ENCODE data around the gene ZNHIT3.

ZNHIT3 gene

DNA sequence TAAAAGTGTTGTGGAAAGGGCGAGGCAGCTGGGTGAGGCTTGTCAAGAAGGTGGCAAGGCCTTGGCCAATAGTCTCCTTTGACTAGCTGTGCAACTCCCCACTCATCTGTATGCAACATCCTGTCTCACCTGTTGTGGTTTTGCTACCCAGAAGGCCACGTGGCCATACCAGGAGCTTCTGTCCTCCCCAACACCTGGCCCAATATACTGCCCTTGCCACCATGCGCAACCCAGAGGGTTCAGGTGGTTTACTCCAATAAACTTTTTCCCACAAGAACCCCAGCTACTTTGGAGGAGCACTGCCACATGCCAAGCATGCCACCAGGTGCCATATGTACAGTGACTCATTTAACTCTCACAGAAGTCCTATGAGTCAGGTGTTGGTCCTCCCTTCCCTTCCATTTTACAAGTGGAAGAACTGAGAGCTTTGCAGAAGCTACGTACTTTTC, 38.0 kb downstream of the ZNHIT3 start:
- TF ChIP-seq, protein P1, sequence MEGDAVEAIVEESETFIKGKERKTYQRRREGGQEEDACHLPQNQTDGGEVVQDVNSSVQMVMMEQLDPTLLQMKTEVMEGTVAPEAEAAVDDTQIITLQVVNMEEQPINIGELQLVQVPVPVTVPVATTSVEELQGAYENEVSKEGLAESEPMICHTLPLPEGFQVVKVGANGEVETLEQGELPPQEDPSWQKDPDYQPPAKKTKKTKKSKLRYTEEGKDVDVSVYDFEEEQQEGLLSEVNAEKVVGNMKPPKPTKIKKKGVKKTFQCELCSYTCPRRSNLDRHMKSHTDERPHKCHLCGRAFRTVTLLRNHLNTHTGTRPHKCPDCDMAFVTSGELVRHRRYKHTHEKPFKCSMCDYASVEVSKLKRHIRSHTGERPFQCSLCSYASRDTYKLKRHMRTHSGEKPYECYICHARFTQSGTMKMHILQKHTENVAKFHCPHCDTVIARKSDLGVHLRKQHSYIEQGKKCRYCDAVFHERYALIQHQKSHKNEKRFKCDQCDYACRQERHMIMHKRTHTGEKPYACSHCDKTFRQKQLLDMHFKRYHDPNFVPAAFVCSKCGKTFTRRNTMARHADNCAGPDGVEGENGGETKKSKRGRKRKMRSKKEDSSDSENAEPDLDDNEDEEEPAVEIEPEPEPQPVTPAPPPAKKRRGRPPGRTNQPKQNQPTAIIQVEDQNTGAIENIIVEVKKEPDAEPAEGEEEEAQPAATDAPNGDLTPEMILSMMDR (conservative IDR thresholded peaks at IDR 0.05; ENCODE audit: low read depth) = no peak
- ChIA-PET CTCF (no interaction called here), POLR2A (ENCODE audit: low non-redundant PET) (no interaction called here)
- peak overlapping the region; percentile 22; the same call in 1 of the 2 replicates for H3K27ac ChIP-seq
- DNase-seq (ENCODE audit: low spot score) = peak; percentile 34

DNA sequence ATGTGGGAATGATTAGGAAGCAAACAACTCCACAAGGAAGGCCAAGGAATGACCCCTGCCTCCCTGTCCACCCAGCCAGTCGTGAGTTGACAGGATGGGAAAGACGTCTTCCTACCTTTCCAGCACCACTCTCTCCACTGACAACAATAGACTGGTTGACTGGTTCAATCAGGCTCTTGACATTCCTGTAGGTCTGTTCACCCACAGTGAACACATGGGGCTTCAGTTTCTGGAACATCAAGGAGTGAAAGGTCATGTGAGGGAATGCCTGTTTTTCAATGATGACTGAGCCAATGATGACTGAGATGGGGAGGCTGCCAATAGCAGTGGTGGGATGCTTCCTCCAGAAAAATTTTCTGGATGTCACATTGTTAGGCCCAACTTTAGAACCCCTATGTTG, 38.6 kb downstream of the ZNHIT3 start:
- ChIA-PET CTCF (no interaction called here), POLR2A (ENCODE audit: low non-redundant PET) (no interaction called here)
- no peak overlapping the region for H3K27ac ChIP-seq
- DNase-seq (ENCODE audit: low spot score) = no peak
- TF ChIP-seq, protein P1 (conservative IDR thresholded peaks at IDR 0.05; ENCODE audit: low read depth) = no peak

DNA sequence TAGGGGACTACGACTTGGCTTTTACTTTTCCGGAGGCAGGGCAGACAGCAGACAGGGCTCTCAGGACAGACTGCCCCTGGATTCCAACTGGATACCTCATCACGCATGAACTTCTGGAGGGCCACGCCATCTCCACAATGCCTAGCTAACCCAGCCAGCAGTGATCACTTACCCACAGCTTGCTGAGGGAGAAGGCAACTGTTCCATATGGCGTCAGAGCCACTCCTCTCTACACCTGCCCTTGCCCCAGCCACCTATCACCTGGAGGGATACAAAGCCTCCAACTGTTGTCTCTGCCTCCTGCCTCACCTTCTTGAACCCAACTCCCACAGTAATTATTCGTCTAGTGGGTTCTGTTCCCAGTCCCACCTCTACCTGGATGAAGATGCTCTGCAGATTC, 39.4 kb downstream of the ZNHIT3 start:
- CTCF ChIA-PET = no interaction called here
- POLR2A ChIA-PET (ENCODE audit: low non-redundant PET) = no interaction called here
- DNase-seq (ENCODE audit: low spot score) = no peak
- H3K27ac ChIP-seq = no peak overlapping the region
- TF ChIP-seq, protein P1 (conservative IDR thresholded peaks at IDR 0.05; ENCODE audit: low read depth) = no peak

DNA sequence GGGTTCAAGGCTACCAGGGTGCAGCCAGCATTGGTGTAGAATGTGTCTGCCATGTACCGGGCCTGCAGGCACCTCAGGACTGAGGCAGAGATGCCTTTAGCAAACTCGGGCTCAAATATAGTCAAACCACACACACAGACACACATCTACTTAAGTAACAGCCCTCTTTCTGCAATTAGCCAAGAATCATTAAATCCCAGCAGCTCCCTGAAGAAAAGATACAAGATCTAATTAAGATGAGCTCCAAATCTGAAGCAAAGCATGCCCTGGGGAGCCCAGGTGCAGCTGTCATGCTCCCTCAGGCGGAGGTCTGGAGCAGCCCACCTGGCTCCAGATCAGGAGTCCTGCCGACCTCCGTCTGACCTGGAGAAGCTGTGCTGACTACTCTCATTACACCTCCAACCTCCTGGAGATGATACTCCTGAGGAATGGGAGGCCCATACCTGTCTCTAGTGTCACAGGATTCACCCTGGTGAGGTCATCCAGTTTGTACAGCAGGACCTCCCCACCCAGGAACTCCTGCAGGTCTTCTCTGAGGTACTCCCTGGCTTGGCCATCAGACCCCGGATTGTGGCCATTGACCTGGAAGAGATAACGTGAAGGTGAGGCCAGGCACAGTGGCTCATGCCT, 41.3 kb downstream of the ZNHIT3 start:
- ChIA-PET POLR2A (ENCODE audit: low non-redundant PET) (interaction anchor here (0.8 kb wide), 1 partner anchor 13 kb away, joined by 3 read pairs; no protein-coding TSS in a partner anchor), CTCF (no interaction called here)
- TF ChIP-seq, protein P1 (conservative IDR thresholded peaks at IDR 0.05; ENCODE audit: low read depth) = no peak
- no peak for DNase-seq (ENCODE audit: low spot score)
- H3K27ac ChIP-seq = no peak overlapping the region

DNA sequence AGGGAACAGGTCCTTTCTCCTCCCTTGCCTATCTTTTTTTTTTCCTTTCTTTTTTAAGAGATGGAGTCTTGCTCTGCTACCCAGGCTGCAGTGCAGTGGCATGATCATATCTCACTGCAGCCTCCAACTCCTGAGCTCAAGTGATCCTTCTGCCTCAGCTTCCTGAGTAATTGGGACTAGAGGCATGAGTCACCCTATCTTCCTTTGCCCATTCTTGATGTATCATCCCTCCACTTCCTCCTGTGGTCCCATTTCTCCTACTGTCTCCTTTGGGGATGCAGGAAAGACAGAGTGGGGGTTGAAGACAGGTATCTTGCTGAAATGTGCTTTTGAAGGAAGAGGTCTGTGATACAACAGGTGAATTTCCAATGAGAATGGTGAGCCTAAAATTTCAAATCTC, 42.6 kb downstream of the ZNHIT3 start:
- no peak overlapping the region for H3K27ac ChIP-seq
- TF ChIP-seq, protein P1 (conservative IDR thresholded peaks at IDR 0.05; ENCODE audit: low read depth) = no peak
- DNase-seq (ENCODE audit: low spot score) = no peak
- CTCF ChIA-PET = interaction anchor here (0.6 kb wide), 1 partner anchor 9 kb away, joined by 3 read pairs; no protein-coding TSS in a partner anchor
- POLR2A ChIA-PET (ENCODE audit: low non-redundant PET) = no interaction called here

DNA sequence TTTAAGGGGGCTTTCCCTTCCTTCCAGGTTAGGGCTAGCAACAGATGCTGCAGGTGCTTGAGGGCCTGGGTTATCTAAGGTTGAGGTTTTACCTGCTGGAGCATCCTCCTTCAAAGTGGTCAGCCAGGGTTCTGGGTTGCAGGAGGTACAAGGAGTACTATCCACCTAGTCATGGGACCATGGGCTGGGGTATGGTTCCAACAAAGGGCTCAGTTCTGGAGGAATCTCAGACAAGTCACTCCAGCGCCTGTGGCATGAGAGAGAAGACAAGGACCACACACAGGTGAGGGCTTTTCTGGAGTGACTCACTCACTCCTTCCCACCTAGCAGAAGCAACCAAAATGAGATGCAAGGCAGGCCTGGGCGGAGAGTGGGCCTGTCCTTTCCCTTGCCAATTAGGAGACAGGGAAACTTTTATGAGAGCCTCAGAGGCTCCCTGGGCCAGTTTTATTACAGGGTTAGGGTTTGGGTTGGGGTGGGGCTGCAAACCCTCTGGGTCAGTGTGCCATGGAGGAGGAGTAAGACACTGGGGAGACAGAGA, 46.0 kb downstream of the ZNHIT3 start:
- H3K27ac ChIP-seq = peak overlapping the region; percentile 99
- ChIA-PET CTCF (no interaction called here), POLR2A (ENCODE audit: low non-redundant PET) (no interaction called here)
- no peak for DNase-seq (ENCODE audit: low spot score)
- TF ChIP-seq, protein P1 (conservative IDR thresholded peaks at IDR 0.05; ENCODE audit: low read depth) = no peak

Data from RWPE1 (cell line).